Ovary (tissue), 9 donors: ENCODE results near the gene SEMA6B. TPM values are rescaled to one million over a fixed set of nuclear protein-coding genes. Genes with fewer than 3 reads are reported as not detected.

Experiments used
- DNase-seq, 5 donors: peaks; one replicate each; pipeline ENCODE4 v3.0.0-alpha.2; 2019 to 2020
- H3K27ac ChIP-seq, 2 donors: fragments of 200-600 bp; one replicate each; pipeline versions ENCODE4 v1.5.1 to v1.8.0; 2019 to 2022
- H3K27me3 ChIP-seq: fragments of 200-600 bp; one replicate; pipeline ENCODE4 v1.8.0; 2022
- H3K36me3 ChIP-seq: fragments of 200-600 bp; sonication (generic); one replicate; pipeline ENCODE4 v1.5.1; 2019
- H3K4me1 ChIP-seq: one replicate; pipeline ENCODE4 v1.8.1; 2013; ENCODE audit warnings: mild to moderate bottlenecking, moderate library complexity; ENCODE audit not compliant: insufficient read depth
- H3K4me3 ChIP-seq: fragments of 200-600 bp; sonication (generic); one replicate; pipeline ENCODE4 v1.5.1; 2017
- H3K9me3 ChIP-seq, 2 donors: fragments of 200-600 bp in 1 of 2; sonication (generic) in 1 of 2; one replicate each; pipeline versions ENCODE4 v1.5.1 to v1.8.1; 2013 to 2019; ENCODE audit warnings: mild to moderate bottlenecking in 1 of 2, moderate library complexity in 1 of 2
- EP300 ChIP-seq: sonication (generic); formaldehyde crosslinking; IDR thresholded peaks from one replicate; pipeline ENCODE4 v1.6.1; 2017; ENCODE audit warnings: antibody characterized with exemption
- POLR2A ChIP-seq: fragments of 450-650 bp; IDR thresholded peaks from one replicate; pipeline ENCODE4 v1.6.1; 2017; ENCODE audit warnings: antibody characterized with exemption, mild to moderate bottlenecking, moderate library complexity
- WGBS, 3 donors: extraction: QIAGEN DNeasy Blood & Tissue Kit in 1 of 3; methylation state at CpG; one replicate each; pipeline versions ENCODE4 v1.1.5 to v1.1.7; 2013 to 2017; 5-methylcytosine and 5-hydroxymethylcytosine counted together
- intact Hi-C, 4 donors: fragments of 100-400 bp; cut with DNase I; formaldehyde crosslinking; loops; one replicate each; pipeline versions ENCODE4 v1.11.0 to v1.15.1; 2022 to 2023
- polyA plus RNA-seq, 2 donors: library from polyadenylated mRNA; stranded (reverse); fragments of 200-250 nt in 1 of 2; fragments of 350-450 nt in 1 of 2; fragmentation: Illumina TruSeq in 1 of 2; extraction: RNeasy Lipid Tissue Mini Kit (QIAGEN cat#74804) in 1 of 2; gene quantifications; one replicate each; pipeline ENCODE4 v1.2.3, GENCODE V29; 2013 to 2014
- total RNA-seq, 7 donors: library from RNA; depleted of rRNA in 2 of 7; stranded (reverse); fragments of >200 nt in 2 of 7; fragmentation: NEBNext Ultra II Directional in 3 of 7; extraction: Animal tissue kit (Norgen Biotek cat#: 25700) in 3 of 7; gene quantifications; one replicate each; pipeline versions ENCODE4 v1.1.0 to v1.2.4, GENCODE V29; 2016 to 2023
- TF ChIP-seq, protein P1 (sequence below), 3 donors: fragments of 450-650 bp in 2 of 3; fragments of 200-600 bp in 1 of 3; IDR thresholded peaks; one replicate each; pipeline versions ENCODE4 v1.5.1 to v1.8.0; 2016 to 2022; ENCODE audit warnings: antibody characterized with exemption in 3 of 3, mild to moderate bottlenecking in 1 of 3
- donor health status: DM: no; HTN: no; CAD: no; lungs with moderate emphysema.
- donor health status: DM: no; HTN: no; CAD: no.
- donor health status: Bipolar disorder and iron deficiency.
- donor health status: DM: yes; HTN: yes; CAD: no.
- donor health status: DM: no; HTN: no; CAD: no.
- donor health status: DM: yes; HTN: yes; CAD: no.

The SEMA6B gene
- total and polyA plus RNA-seq, 9 donors = 0.77 to 9.7 (median 5.5) TPM

DNA sequence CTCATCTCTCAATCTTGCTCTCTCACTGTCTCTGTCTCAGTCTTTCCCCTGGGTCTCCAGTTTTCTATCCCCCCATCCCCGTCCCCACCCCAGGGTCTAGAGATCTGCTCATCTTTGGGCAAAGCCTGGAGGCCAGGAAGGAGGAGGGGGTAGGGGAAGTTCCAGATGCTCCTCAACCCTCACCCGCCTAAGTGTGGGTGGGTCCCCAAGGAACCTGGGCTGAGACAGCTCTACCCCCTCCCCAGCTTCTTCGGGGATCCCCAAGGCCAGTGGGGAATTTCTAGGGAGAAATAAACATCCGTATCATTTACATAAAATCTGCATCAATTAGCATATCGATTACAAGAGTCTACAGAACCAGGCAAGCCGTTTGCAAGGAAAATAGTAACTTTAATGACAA lies 31.8 kb upstream of the SEMA6B start:
- Histone ChIP-seq H3K4me1 (no peaks in the 10 kb centered on the region), H3K27me3 (no peaks in the 10 kb centered on the region), H3K36me3 (no peaks in the 10 kb centered on the region), H3K9me3 (no peaks in the 10 kb centered on the region), H3K27ac (no peak overlapping the region), H3K4me3 (no peak overlapping the region)
- 34 to 44% (median 35%) methylated on average over 6 of the region's 6 CpGs for WGBS, 3 donors
- DNase-seq = no peak
- TF ChIP-seq EP300 (no peak), POLR2A (no peak)
- TF ChIP-seq, protein P1, sequence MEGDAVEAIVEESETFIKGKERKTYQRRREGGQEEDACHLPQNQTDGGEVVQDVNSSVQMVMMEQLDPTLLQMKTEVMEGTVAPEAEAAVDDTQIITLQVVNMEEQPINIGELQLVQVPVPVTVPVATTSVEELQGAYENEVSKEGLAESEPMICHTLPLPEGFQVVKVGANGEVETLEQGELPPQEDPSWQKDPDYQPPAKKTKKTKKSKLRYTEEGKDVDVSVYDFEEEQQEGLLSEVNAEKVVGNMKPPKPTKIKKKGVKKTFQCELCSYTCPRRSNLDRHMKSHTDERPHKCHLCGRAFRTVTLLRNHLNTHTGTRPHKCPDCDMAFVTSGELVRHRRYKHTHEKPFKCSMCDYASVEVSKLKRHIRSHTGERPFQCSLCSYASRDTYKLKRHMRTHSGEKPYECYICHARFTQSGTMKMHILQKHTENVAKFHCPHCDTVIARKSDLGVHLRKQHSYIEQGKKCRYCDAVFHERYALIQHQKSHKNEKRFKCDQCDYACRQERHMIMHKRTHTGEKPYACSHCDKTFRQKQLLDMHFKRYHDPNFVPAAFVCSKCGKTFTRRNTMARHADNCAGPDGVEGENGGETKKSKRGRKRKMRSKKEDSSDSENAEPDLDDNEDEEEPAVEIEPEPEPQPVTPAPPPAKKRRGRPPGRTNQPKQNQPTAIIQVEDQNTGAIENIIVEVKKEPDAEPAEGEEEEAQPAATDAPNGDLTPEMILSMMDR (IDR thresholded peaks at IDR 0.05) = no peak
- intact Hi-C loops = no loop called here

DNA sequence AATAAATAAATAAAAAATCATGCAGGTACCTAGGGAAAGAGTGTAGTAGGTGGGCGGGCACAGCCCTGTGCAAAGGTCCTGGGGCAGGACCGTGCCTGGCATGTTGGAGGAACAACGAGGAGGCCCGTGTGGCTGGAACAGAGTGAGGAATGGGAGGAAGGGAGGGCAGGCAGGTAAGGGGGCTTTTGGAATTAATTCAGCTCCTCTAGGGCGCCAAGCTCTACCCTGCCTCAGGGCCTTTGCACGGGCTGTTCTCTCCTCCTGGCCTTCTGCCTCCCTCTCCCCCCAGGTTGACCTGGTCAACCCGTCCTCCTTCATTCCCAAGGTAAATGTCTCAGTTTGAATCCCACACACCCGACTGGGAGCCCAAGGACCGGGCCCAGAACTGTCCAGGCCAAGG lies 31.1 kb upstream of the SEMA6B start:
- Histone ChIP-seq H3K27ac (no peak overlapping the region), H3K9me3 (no peaks in the 10 kb centered on the region), H3K4me3 (no peak overlapping the region), H3K36me3 (no peaks in the 10 kb centered on the region), H3K27me3 (no peaks in the 10 kb centered on the region), H3K4me1 (no peaks in the 10 kb centered on the region)
- intact Hi-C loops = no loop called here
- TF ChIP-seq, protein P1 (IDR thresholded peaks at IDR 0.05) = no peak
- TF ChIP-seq EP300 (no peak), POLR2A (no peak)
- DNase-seq = no peak
- 70 to 76% (median 73%) methylated on average over 9 of the region's 9 CpGs for WGBS, 3 donors

DNA sequence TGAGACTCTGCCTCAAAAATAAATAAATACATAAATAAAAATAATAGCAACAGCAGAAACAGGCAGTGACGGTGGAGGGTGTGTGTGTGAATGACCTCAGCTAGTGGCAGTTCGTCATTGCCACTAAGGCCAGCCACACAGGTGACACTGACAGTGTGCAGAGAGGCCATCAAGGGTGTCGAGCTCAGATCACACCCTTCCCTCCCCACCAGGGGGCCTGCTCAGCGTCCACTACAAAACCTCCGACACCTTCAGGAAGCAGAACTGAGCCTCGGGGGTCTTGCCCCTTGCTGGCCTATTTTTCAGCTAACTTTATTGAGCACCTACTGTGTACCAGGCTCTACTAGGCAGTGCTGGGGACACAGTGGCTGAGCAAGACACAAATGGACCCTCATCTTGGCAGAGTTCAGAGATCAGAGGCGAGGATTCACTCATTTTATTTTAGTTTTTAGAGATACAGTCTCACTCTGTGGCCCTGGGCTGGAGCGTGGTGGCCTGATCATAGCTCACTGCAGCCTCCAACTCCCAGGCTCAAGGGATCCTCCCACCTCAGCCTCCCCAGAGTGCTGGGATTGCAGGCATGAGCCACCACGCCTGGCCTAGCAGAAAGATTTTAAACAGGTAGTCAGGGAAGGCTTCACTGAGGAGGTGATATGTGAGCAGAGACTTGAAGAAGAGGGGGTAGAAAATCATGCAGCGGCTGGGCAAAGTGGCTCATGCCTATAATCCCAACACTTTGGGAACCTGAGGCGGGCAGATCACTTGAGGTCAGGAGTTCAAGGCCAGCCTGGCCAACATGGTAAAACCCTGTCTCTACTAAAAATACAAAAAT lies 30.3 kb upstream of the SEMA6B start:
- Histone ChIP-seq H3K4me1 (no peaks in the 10 kb centered on the region), H3K9me3 (no peaks in the 10 kb centered on the region), H3K27ac (no peak overlapping the region), H3K27me3 (no peaks in the 10 kb centered on the region), H3K36me3 (no peaks in the 10 kb centered on the region), H3K4me3 (no peak overlapping the region)
- TF ChIP-seq, protein P1 (IDR thresholded peaks at IDR 0.05) = no peak
- TF ChIP-seq EP300 (no peak), POLR2A (no peak)
- no peak for DNase-seq
- WGBS, 3 donors = 54 to 71% (median 63%) methylated on average over 11 of the region's 11 CpGs
- intact Hi-C loops = no loop called here

DNA sequence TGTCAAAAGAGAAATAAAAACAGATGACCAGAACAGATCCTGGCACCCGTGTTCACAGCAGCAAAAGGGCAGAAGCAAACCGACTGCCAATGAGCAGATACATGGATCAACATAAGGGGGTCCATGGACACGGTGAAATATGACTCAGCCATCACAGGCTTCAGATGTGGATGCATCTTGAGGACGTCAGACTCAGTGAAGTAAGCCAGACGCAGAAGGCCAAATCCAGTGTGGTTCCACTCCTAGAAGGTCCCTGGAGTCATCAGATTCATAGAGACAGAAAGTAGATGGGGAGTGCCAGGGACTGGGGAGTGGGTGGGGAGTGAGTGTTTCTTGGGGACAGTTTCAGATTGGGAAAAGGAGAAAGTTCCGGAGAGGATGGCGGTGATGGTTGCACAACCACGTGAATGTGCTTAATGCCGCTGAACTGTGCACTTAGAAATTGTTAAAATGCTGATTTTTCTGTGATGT lies 28.8 kb upstream of the SEMA6B start:
- intact Hi-C loops = no loop called here
- H3K4me1 ChIP-seq = peaks cover 2% of the 10 kb centered on the region
- TF ChIP-seq EP300 (no peak), POLR2A (no peak)
- TF ChIP-seq, protein P1 (IDR thresholded peaks at IDR 0.05) = no peak
- H3K27ac ChIP-seq = no peak overlapping the region
- no peaks in the 10 kb centered on the region for H3K36me3 ChIP-seq
- no peak overlapping the region for H3K4me3 ChIP-seq
- no peak for DNase-seq
- peaks cover 4% of the 10 kb centered on the region for H3K27me3 ChIP-seq
- 52 to 60% (median 54%) methylated on average over 9 of the region's 9 CpGs for WGBS, 3 donors
- H3K9me3 ChIP-seq = no peaks in the 10 kb centered on the region
